H1 (cell line): ENCODE results near the gene RELN. TPM values are rescaled to one million over a fixed set of nuclear protein-coding genes. Genes with fewer than 3 reads are reported as not detected.

Experiments
- BACH1 ChIP-seq: IDR thresholded peaks from 2 replicates; pipeline ENCODE4 v1.6.1; 2012; ENCODE audit warnings: low read length, improper control_type of control experiment
- BRCA1 ChIP-seq: IDR thresholded peaks from 2 replicates; pipeline ENCODE4 v1.6.1; 2012; ENCODE audit warnings: low read depth, low read length, improper control_type of control experiment
- CBX5 ChIP-seq: fragments of 300-800, 300-1000 bp; sonication (generic); IDR thresholded peaks from 2 replicates; pipeline ENCODE4 v1.7.1; 2016; ENCODE audit warnings: antibody characterized with exemption, low read length, low read depth
- CEBPB ChIP-seq: IDR thresholded peaks from 2 replicates; pipeline ENCODE4 v1.6.1; 2012; ENCODE audit warnings: low read depth, low read length
- CHD1 ChIP-seq: IDR thresholded peaks from 2 replicates; pipeline ENCODE4 v1.6.1; 2012; ENCODE audit warnings: low read depth, low read length, improper control_type of control experiment
- EGR1 ChIP-seq: IDR thresholded peaks from 2 replicates; pipeline ENCODE4 v1.6.1; 2011; ENCODE audit warnings: low read depth, low read length, borderline replicate concordance
- EZH2 ChIP-seq: fragments of 200-600 bp; sonication (generic); IDR thresholded peaks from 2 replicates; pipeline ENCODE4 v1.7.1; 2012; ENCODE audit warnings: low read depth, mild to moderate bottlenecking, moderate library complexity, low read length, inconsistent platforms; ENCODE audit not compliant: severe bottlenecking
- FOSL1 ChIP-seq: IDR thresholded peaks from 2 replicates; pipeline ENCODE4 v1.6.1; 2011; ENCODE audit warnings: mild to moderate bottlenecking, low read depth, low read length, moderate library complexity; ENCODE audit not compliant: insufficient read depth
- JUN ChIP-seq: IDR thresholded peaks from 2 replicates; pipeline ENCODE4 v1.6.1; 2011; ENCODE audit warnings: low read depth, mild to moderate bottlenecking, improper control_type of control experiment, low read length
- JUND ChIP-seq: IDR thresholded peaks from 2 replicates; pipeline ENCODE4 v1.6.1; 2011; ENCODE audit warnings: mild to moderate bottlenecking, improper control_type of control experiment, low read length
- KDM1A ChIP-seq: fragments of 200-600, 300-600 bp; sonication (generic); IDR thresholded peaks from 2 replicates; pipeline ENCODE4 v1.7.1; 2016; ENCODE audit warnings: mild to moderate bottlenecking, low read length, borderline replicate concordance
- KDM4A ChIP-seq: IDR thresholded peaks from one replicate; pipeline ENCODE4 v1.7.1; 2012; ENCODE audit warnings: low read depth, mild to moderate bottlenecking, moderate library complexity, low read length, inconsistent platforms; ENCODE audit not compliant: severe bottlenecking
- PHF8 ChIP-seq: fragments of 200-600 bp; sonication (generic); conservative IDR thresholded peaks from 2 replicates; pipeline ENCODE4 v1.7.1; 2012; ENCODE audit warnings: low read depth, mild to moderate bottlenecking, inconsistent platforms, low read length, moderate library complexity
- POLR2A ChIP-seq, 2 experiments: IDR thresholded peaks; 1 replicate in 1 of 2; 2 replicates in 1 of 2; pipeline ENCODE4 v1.6.1; 2011; ENCODE audit warnings: low read depth in 2 of 2, low read length in 2 of 2, mild to moderate bottlenecking in 2 of 2; ENCODE audit errors: control extremely low read depth in 1 of 2
- RBBP5 ChIP-seq: IDR thresholded peaks from 2 replicates; pipeline ENCODE4 v1.7.1; 2012; ENCODE audit warnings: low read depth, mild to moderate bottlenecking, inconsistent platforms, low read length, moderate library complexity, borderline replicate concordance
- RNF2 ChIP-seq: fragments of 200-900, 300-1000 bp; sonication (generic); IDR thresholded peaks from 2 replicates; pipeline ENCODE4 v1.7.1; 2016; ENCODE audit warnings: borderline replicate concordance, low read depth, mild to moderate bottlenecking, antibody characterized with exemption, low read length; ENCODE audit not compliant: poor library complexity, severe bottlenecking; ENCODE audit errors: missing control alignments
- TEAD4 ChIP-seq: IDR thresholded peaks from 2 replicates; pipeline ENCODE4 v1.6.1; 2012; ENCODE audit warnings: low read depth, low read length, inconsistent platforms, mixed read lengths
- ZNF274 ChIP-seq: IDR thresholded peaks from 2 replicates; pipeline ENCODE4 v1.7.0; 2012; ENCODE audit warnings: low read length, borderline replicate concordance; ENCODE audit errors: extremely low read depth
- polyA plus RNA-seq, 7 experiments: library from polyadenylated mRNA; depleted of rRNA in 3 of 7; stranded (reverse) in 5 of 7; unstranded in 2 of 7; fragments of >200 nt in 5 of 7; fragments of 200-250 nt in 2 of 7; gene quantifications; 1 replicate in 5 of 7; 2 replicates in 1 of 7; 4 replicates in 1 of 7; pipeline versions ENCODE4 v1.2.1 to v1.2.3, GENCODE V29; 2011 to 2013; ENCODE audit warnings: missing spikeins in 2 of 7, mixed read lengths in 2 of 7
- total RNA-seq: library from RNA; stranded (reverse); fragmentation: NEBNext Ultra II Directional; extraction: Animal tissue kit (Norgen Biotek cat#: 25700); gene quantifications from 2 replicates; pipeline ENCODE4 v1.2.1, GENCODE V29; 2021
- TF ChIP-seq, protein P1 (sequence below): IDR thresholded peaks from 2 replicates; pipeline ENCODE4 v1.6.1; 2012; ENCODE audit warnings: low read length, inconsistent platforms
- TF ChIP-seq, protein P2 (sequence below): IDR thresholded peaks from 2 replicates; pipeline ENCODE4 v1.6.1; 2012; ENCODE audit warnings: inconsistent platforms
- TF ChIP-seq, protein P3 (sequence below): IDR thresholded peaks from 2 replicates; pipeline ENCODE4 v1.6.1; 2012; ENCODE audit warnings: inconsistent platforms

RELN gene
- total and polyA plus RNA-seq, 2 of the 8 experiments (the other 6 are each of a cell fraction or from before 2014, with no cell fraction given) = 0.03 to 0.07 TPM

DNA sequence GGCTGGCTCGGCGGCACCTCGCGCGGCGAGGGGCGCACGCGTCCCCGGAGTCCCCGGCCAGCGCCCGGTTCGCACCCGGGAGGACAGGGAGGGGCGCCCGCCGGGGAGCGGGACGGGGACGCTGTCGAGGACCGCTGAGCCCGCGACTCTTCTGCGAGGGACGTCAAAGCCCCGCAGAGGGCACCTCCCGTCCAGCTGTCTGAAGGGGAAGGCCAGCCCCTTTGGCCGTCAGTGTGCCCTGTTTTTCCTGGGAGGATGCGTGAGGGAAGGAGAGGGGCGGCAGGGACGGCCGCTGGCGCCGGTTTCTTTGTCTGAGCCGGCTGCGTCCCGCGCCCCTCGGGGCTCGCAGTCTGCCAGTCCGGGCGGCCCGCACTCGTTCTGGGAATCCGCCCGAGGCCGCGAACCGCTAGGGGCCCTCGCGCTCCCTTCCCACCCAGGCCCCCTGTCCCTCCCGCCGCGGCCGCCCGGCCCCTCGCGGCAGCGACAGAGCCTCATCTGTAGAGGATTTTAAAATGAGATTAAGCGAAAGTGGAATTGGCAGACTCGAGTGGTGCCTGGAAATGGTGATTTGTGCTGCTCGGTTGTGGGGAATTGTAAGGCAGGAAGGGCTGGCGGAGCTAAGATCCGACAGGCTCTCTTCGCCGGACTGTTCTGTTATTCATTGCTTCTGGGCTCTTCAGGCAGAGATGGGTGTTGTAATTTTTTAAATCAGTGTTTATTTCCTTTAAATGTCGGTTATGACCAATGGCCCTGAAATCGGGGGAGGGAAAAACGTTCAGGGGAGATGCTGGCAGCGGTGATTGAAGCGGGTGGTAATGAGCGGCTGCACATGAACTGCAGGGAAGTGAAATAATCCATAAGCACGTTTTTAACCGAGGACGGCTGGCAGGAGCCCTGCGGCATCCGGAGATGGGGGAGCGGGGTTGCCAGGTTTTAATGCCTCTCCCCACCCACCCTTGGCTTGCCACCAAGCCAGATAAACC is 618 bp upstream of the RELN start (continued):
- TF ChIP-seq, protein P1, sequence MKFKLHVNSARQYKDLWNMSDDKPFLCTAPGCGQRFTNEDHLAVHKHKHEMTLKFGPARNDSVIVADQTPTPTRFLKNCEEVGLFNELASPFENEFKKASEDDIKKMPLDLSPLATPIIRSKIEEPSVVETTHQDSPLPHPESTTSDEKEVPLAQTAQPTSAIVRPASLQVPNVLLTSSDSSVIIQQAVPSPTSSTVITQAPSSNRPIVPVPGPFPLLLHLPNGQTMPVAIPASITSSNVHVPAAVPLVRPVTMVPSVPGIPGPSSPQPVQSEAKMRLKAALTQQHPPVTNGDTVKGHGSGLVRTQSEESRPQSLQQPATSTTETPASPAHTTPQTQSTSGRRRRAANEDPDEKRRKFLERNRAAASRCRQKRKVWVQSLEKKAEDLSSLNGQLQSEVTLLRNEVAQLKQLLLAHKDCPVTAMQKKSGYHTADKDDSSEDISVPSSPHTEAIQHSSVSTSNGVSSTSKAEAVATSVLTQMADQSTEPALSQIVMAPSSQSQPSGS = no peak
- TF ChIP-seq BACH1 = no peak
- TF ChIP-seq CHD1 = no peak
- TF ChIP-seq FOSL1 = no peak
- no peak for TF ChIP-seq POLR2A (IDR thresholded peaks at IDR 0.05; ENCODE audit: control extremely low read depth in 1 of 2, low read depth in 2 of 2, low read length in 2 of 2)
- TF ChIP-seq EGR1 = no peak
- TF ChIP-seq BRCA1 = no peak
- TF ChIP-seq JUN = no peak
- no peak for TF ChIP-seq KDM4A
- TF ChIP-seq CEBPB = no peak
- no peak for TF ChIP-seq ZNF274
- TF ChIP-seq TEAD4 = no peak
- TF ChIP-seq JUND = no peak
- peak; percentile 83; the same call in 1 of the 2 replicates for TF ChIP-seq RBBP5
- no peak for TF ChIP-seq CBX5
- no peak for TF ChIP-seq KDM1A
- TF ChIP-seq RNF2 = peak; percentile 43
- TF ChIP-seq EZH2 = peak; percentile 83
- TF ChIP-seq, protein P2, sequence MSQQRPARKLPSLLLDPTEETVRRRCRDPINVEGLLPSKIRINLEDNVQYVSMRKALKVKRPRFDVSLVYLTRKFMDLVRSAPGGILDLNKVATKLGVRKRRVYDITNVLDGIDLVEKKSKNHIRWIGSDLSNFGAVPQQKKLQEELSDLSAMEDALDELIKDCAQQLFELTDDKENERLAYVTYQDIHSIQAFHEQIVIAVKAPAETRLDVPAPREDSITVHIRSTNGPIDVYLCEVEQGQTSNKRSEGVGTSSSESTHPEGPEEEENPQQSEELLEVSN = peak; percentile 33; the same call in 1 of the 2 replicates
- TF ChIP-seq, protein P3, sequence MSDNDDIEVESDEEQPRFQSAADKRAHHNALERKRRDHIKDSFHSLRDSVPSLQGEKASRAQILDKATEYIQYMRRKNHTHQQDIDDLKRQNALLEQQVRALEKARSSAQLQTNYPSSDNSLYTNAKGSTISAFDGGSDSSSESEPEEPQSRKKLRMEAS = no peak
- peak; percentile 27; the same call in 1 of the 2 replicates for TF ChIP-seq PHF8
